NCI-H774 (cell line): ENCODE results near the gene CAPN7.

ENCODE experiments used
- DNase-seq: peaks from one replicate; lab custom pipeline; 2025; lab: John Stamatoyannopoulos, UW

CAPN7 gene

GRCh38 chr3:15199493-15200105 is 6.4 kb upstream of the CAPN7 start:
- DNase-seq = no peak

- DNase-seq = no peak
Observed at GRCh38 chr3:15204005-15204404, 2.0 kb upstream of the CAPN7 start.

- DNase-seq = no peak
Observed at GRCh38 chr3:15205482-15205933, 538 bp upstream of the CAPN7 start.

GRCh38 chr3:15206662-15207576 is 873 bp downstream of the CAPN7 start:
- DNase-seq = no peak

GRCh38 chr3:15207836-15208504 is 1.9 kb downstream of the CAPN7 start:
- no peak for DNase-seq

GRCh38 chr3:15211937-15212336 is 5.9 kb downstream of the CAPN7 start:
- no peak for DNase-seq

GRCh38 chr3:15214758-15215157 is 8.7 kb downstream of the CAPN7 start:
- no peak for DNase-seq

- DNase-seq = no peak
Observed at GRCh38 chr3:15215996-15216395, 9.9 kb downstream of the CAPN7 start.

- no peak for DNase-seq
Observed at GRCh38 chr3:15216501-15216900, 10.5 kb downstream of the CAPN7 start.

GRCh38 chr3:15217011-15217671 is 11.1 kb downstream of the CAPN7 start:
- DNase-seq = no peak

- no peak for DNase-seq
Observed at GRCh38 chr3:15217841-15218267, 11.8 kb downstream of the CAPN7 start.

GRCh38 chr3:15218689-15219088 is 12.6 kb downstream of the CAPN7 start:
- DNase-seq = no peak

GRCh38 chr3:15220056-15220455 is 14.0 kb downstream of the CAPN7 start:
- DNase-seq = no peak

- no peak for DNase-seq
Observed at GRCh38 chr3:15220661-15221060, 14.6 kb downstream of the CAPN7 start.

GRCh38 chr3:15221574-15222217 is 15.7 kb downstream of the CAPN7 start:
- DNase-seq = no peak

GRCh38 chr3:15223685-15224572 is 17.9 kb downstream of the CAPN7 start:
- DNase-seq = peak; percentile 43

- DNase-seq = no peak
Observed at GRCh38 chr3:15228147-15228546, 22.1 kb downstream of the CAPN7 start.

- no peak for DNase-seq
Observed at GRCh38 chr3:15229262-15229661, 23.2 kb downstream of the CAPN7 start.

GRCh38 chr3:15241341-15241740 is 35.3 kb downstream of the CAPN7 start:
- no peak for DNase-seq

- DNase-seq = no peak
Observed at GRCh38 chr3:15243822-15244482, 37.9 kb downstream of the CAPN7 start.
